GM12865 (cell line): ENCODE results near the gene MARS1.
A peak's percentile ranks its signal among the peaks of the same experiment; 100 is the strongest.
"Not testable (repeated sequence)": the region's sequence is repeated elsewhere in the genome, so short reads cannot be mapped to it uniquely, and the experiment has no call there.

Source experiments
- DNase-seq: peaks from one replicate; pipeline ENCODE4 v3.0.0; 2010; ENCODE audit warnings: low read depth
- H3K4me3 ChIP-seq: 2 replicates; pipeline ENCODE4 v1.5.1; 2011; ENCODE audit warnings: mild to moderate bottlenecking, low read depth, low read length, control low read depth
- TF ChIP-seq, protein P1 (sequence below): IDR thresholded peaks from 2 replicates; pipeline ENCODE4 v1.5.1; 2011; ENCODE audit warnings: low read length, control low read depth, low read depth, inconsistent platforms; ENCODE audit not compliant: insufficient read depth; ENCODE audit errors: missing control alignments

Gene MARS1

GRCh38 chr12:57487597-57488401 lies at the start of gene MARS1:
TSS of gene MARS1 (plus strand) at chr12:57488068. CDS start at chr12:57488091, 23 bp downstream.
- peak; percentile 97 for DNase-seq
- peak within 1 kb of the TSS; percentile 82 for H3K4me3 ChIP-seq
- TF ChIP-seq, protein P1, sequence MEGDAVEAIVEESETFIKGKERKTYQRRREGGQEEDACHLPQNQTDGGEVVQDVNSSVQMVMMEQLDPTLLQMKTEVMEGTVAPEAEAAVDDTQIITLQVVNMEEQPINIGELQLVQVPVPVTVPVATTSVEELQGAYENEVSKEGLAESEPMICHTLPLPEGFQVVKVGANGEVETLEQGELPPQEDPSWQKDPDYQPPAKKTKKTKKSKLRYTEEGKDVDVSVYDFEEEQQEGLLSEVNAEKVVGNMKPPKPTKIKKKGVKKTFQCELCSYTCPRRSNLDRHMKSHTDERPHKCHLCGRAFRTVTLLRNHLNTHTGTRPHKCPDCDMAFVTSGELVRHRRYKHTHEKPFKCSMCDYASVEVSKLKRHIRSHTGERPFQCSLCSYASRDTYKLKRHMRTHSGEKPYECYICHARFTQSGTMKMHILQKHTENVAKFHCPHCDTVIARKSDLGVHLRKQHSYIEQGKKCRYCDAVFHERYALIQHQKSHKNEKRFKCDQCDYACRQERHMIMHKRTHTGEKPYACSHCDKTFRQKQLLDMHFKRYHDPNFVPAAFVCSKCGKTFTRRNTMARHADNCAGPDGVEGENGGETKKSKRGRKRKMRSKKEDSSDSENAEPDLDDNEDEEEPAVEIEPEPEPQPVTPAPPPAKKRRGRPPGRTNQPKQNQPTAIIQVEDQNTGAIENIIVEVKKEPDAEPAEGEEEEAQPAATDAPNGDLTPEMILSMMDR = no peak

GRCh38 chr12:57438400-57438799 lies 49.5 kb upstream of the MARS1 start:
- TF ChIP-seq, protein P1 = no peak
- DNase-seq = no peak
- H3K4me3 ChIP-seq = no peak overlapping the region

DNA sequence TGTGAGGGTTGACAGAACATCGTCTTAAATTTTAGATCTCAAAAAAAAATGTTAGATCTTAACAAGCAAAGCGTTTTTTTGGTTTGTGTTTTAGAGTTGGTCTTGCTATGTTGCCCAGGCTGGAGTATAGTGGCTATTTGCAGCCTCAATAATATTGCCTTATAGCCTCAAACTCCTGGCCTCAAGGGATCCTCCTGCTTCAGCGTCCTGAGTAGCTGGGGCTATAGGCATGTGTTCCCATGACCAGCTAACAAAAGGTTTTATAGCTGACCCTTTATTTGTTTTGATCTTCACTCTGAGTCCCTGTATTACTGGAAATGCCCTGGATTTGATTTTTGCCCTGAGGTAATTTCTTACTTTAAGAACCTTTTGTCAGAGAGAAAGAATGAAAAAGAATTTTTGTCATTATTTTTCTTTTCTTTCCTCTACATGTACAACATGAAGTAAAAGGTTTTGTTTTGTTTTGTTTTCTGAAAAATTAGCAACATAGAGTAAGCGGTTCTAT lies 48.1 kb upstream of the MARS1 start:
- TF ChIP-seq, protein P1 = no peak
- no peak overlapping the region for H3K4me3 ChIP-seq
- no peak for DNase-seq

DNA sequence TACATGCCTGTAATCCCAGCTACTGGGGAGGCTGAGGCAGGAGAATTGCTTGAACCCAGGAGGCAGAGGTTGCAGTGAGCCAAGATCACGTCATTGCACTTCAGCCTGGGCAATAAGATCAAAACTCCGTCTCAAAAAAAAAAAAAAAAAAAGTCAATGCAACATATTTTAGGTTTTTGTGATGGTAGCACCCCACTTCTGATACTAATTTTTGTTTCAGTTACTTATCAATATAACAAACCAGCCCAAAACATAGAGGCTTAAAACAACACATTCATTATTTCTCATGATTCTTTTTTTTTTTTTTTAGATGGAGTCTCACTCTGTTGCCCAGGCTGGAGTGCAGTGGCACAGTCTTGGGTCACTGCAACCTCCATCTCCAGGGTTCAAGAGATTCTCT lies 46.5 kb upstream of the MARS1 start:
- not testable (repeated sequence) for H3K4me3 ChIP-seq

GRCh38 chr12:57441846-57442427 lies 45.9 kb upstream of the MARS1 start:
- no peak overlapping the region for H3K4me3 ChIP-seq
- TF ChIP-seq, protein P1 = no peak
- no peak for DNase-seq

More for the DNA sequence above, 46.5 kb upstream of the MARS1 start:
- not testable (repeated sequence) for DNase-seq

GRCh38 chr12:57444337-57444736 lies 43.5 kb upstream of the MARS1 start:
- not testable (repeated sequence) for DNase-seq, H3K4me3 ChIP-seq

GRCh38 chr12:57444744-57445143 lies 43.1 kb upstream of the MARS1 start:
- TF ChIP-seq, protein P1 = no peak
- DNase-seq = no peak

More at GRCh38 chr12:57444744-57445143, 43.1 kb upstream of the MARS1 start:
- H3K4me3 ChIP-seq = no peak overlapping the region
